Suprapubic skin (tissue), 4 donors: ENCODE results near the gene RUFY4. TPM values are rescaled to one million over a fixed set of nuclear protein-coding genes. Genes with fewer than 3 reads are reported as not detected.

Experiments
- DNase-seq, 2 donors: peaks; one replicate each; pipeline ENCODE4 v3.0.0-alpha.2; 2019; ENCODE audit warnings: low spot score in 2 of 2
- H3K27ac ChIP-seq: fragments of 200-600 bp; sonication (generic); one replicate; pipeline ENCODE4 v1.5.1; 2019
- H3K27me3 ChIP-seq: fragments of 200-600 bp; sonication (generic); one replicate; pipeline ENCODE4 v1.5.1; 2019
- H3K36me3 ChIP-seq: fragments of 200-600 bp; sonication (generic); one replicate; pipeline ENCODE4 v1.5.1; 2019
- H3K4me1 ChIP-seq: fragments of 200-600 bp; sonication (generic); one replicate; pipeline ENCODE4 v1.5.1; 2019
- H3K4me3 ChIP-seq: fragments of 200-600 bp; sonication (generic); one replicate; pipeline ENCODE4 v1.5.1; 2019; ENCODE audit warnings: mild to moderate bottlenecking
- H3K9me3 ChIP-seq: fragments of 200-600 bp; sonication (generic); one replicate; pipeline ENCODE4 v1.5.1; 2019
- CTCF ChIP-seq, 2 donors: fragments of 200-600 bp in 1 of 2; fragments of 450-650 bp in 1 of 2; sonication (generic) in 1 of 2; IDR thresholded peaks; one replicate each; pipeline ENCODE4 v1.5.1; 2016 to 2019; ENCODE audit warnings: antibody characterized with exemption in 2 of 2, mild to moderate bottlenecking in 1 of 2, moderate library complexity in 1 of 2
- EP300 ChIP-seq: sonication (generic); formaldehyde crosslinking; IDR thresholded peaks from one replicate; pipeline ENCODE4 v1.6.1; 2017; ENCODE audit warnings: antibody characterized with exemption
- POLR2A ChIP-seq, 2 donors: fragments of 450-650 bp; IDR thresholded peaks; one replicate each; pipeline ENCODE4 v1.6.1; 2017; ENCODE audit warnings: antibody characterized with exemption in 2 of 2, mild to moderate bottlenecking in 2 of 2, moderate library complexity in 2 of 2
- POLR2AphosphoS5 ChIP-seq, 3 donors: sonication (generic); formaldehyde crosslinking; IDR thresholded peaks; one replicate each; pipeline ENCODE4 v1.6.1; 2017; ENCODE audit warnings: antibody characterized with exemption in 3 of 3
- WGBS: methylation state at CpG from one replicate; pipeline ENCODE4 v1.1.5; 2018; 5-methylcytosine and 5-hydroxymethylcytosine counted together
- total RNA-seq, 4 donors: library from RNA; depleted of rRNA; stranded (reverse); fragments of >200 nt; gene quantifications; one replicate each; pipeline ENCODE4 v1.1.0, GENCODE V29; 2016

RUFY4 gene
- total RNA-seq, 4 donors from 2014 or later: not detected

GRCh38 chr2:218125626-218126080, 56.6 kb downstream of the RUFY4 start, which contains the start of gene CXCR2:
CXCR2 (plus strand) TSS chr2:218126028; CDS start chr2:218134802, 8,774 bp downstream.
- Histone ChIP-seq H3K36me3 (no peaks in the 10 kb centered on the region), H3K27ac (no peak within 1 kb of the TSS), H3K4me1 (peaks cover 44% of the 10 kb centered on the region), H3K27me3 (no peaks in the 10 kb centered on the region), H3K4me3 (no peak within 1 kb of the TSS), H3K9me3 (no peaks in the 10 kb centered on the region)
- TF ChIP-seq EP300 (no peak), POLR2A (IDR thresholded peaks at IDR 0.05) (no peak), POLR2AphosphoS5 (IDR thresholded peaks at IDR 0.05) (no peak)
- 40% methylated on average over 8 of the region's 8 CpGs for WGBS
- no peak for DNase-seq

- H3K4me1 ChIP-seq: peaks cover 44% of the 10 kb centered on the region
- no peaks in the 10 kb centered on the region for H3K9me3 ChIP-seq
- H3K4me3 ChIP-seq: no peak overlapping the region
- no peak overlapping the region for H3K27ac ChIP-seq
- no peak for TF ChIP-seq POLR2AphosphoS5 (IDR thresholded peaks at IDR 0.05)
- no peak for TF ChIP-seq POLR2A (IDR thresholded peaks at IDR 0.05)
- no peak for TF ChIP-seq EP300
- TF ChIP-seq CTCF (IDR thresholded peaks at IDR 0.05): no peak
- no peaks in the 10 kb centered on the region for H3K27me3 ChIP-seq
- 84% methylated on average over 3 of the region's 3 CpGs for WGBS
- DNase-seq: no peak
- no peaks in the 10 kb centered on the region for H3K36me3 ChIP-seq
Observed at GRCh38 chr2:218127929-218128455, 58.9 kb downstream of the RUFY4 start.

- WGBS: 51% methylated on average over 6 of the region's 6 CpGs
- DNase-seq: no peak
- TF ChIP-seq POLR2AphosphoS5 (IDR thresholded peaks at IDR 0.05) (no peak), POLR2A (IDR thresholded peaks at IDR 0.05) (no peak), CTCF (IDR thresholded peaks at IDR 0.05) (no peak), EP300 (no peak)
- no peaks in the 10 kb centered on the region for H3K9me3 ChIP-seq
- no peak overlapping the region for H3K27ac ChIP-seq
- no peaks in the 10 kb centered on the region for H3K27me3 ChIP-seq
- no peaks in the 10 kb centered on the region for H3K36me3 ChIP-seq
- no peak overlapping the region for H3K4me3 ChIP-seq
- peaks cover 44% of the 10 kb centered on the region for H3K4me1 ChIP-seq
Observed at GRCh38 chr2:218128781-218129457, 59.9 kb downstream of the RUFY4 start.

GRCh38 chr2:218129458-218130135, 60.5 kb downstream of the RUFY4 start:
- Histone ChIP-seq H3K9me3 (no peaks in the 10 kb centered on the region), H3K36me3 (no peaks in the 10 kb centered on the region), H3K27me3 (no peaks in the 10 kb centered on the region), H3K4me1 (peaks cover 44% of the 10 kb centered on the region), H3K27ac (no peak overlapping the region), H3K4me3 (no peak overlapping the region)
- TF ChIP-seq POLR2AphosphoS5 (IDR thresholded peaks at IDR 0.05) (no peak), EP300 (no peak), POLR2A (IDR thresholded peaks at IDR 0.05) (no peak), CTCF (IDR thresholded peaks at IDR 0.05) (no peak)
- DNase-seq: no peak
- 78% methylated on average over 6 of the region's 6 CpGs for WGBS

- no peak overlapping the region for H3K4me3 ChIP-seq
- no peak for TF ChIP-seq EP300
- no peak for TF ChIP-seq POLR2AphosphoS5 (IDR thresholded peaks at IDR 0.05)
- no peak for TF ChIP-seq CTCF (IDR thresholded peaks at IDR 0.05)
- no peak for TF ChIP-seq POLR2A (IDR thresholded peaks at IDR 0.05)
- peaks cover 37% of the 10 kb centered on the region for H3K4me1 ChIP-seq
- no peaks in the 10 kb centered on the region for H3K9me3 ChIP-seq
- no peaks in the 10 kb centered on the region for H3K36me3 ChIP-seq
- no peak overlapping the region for H3K27ac ChIP-seq
- WGBS: 83% methylated on average over 2 of the region's 2 CpGs
- no peaks in the 10 kb centered on the region for H3K27me3 ChIP-seq
- no peak for DNase-seq
Observed at GRCh38 chr2:218130377-218130776, 61.3 kb downstream of the RUFY4 start.
